ENCODE measurements around the gene RERE. TPM values are rescaled to one million over a fixed set of nuclear protein-coding genes. Genes with fewer than 3 reads are reported as not detected.

RERE gene
- total and polyA plus RNA-seq, 2 donors: 69.0 to 168 TPM

DNA sequence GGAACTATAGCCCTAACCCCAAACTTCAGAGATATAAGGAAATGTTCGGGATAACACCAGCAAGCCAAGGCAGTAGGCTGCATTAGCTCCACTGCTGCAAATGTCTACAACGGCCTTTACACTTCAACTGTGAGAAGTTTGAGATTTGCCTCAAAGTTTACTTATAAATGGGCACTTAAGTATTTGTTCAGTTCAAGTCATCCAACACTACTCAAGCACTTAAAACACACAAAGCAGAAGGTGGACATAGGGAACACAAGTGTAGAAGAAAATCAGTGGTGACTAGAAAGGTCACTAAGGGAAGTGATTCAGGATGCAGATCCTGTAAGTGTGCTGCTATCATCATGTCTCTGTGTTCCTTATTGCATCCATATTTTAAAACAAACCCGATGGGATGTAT lies 278.9 kb downstream of the RERE start:
- 83% methylated on average over 3 of the region's 3 CpGs for WGBS
- H3K36me3 ChIP-seq (ENCODE audit: insufficient read depth): peaks cover 2% of the 10 kb centered on the region
- no peak for DNase-seq (ENCODE audit: extremely low spot score)
- no peak overlapping the region for H3K27ac ChIP-seq (ENCODE audit: low read depth)
- no peak overlapping the region for H3K4me3 ChIP-seq (ENCODE audit: low read depth, low read length)
- peaks cover 2% of the 10 kb centered on the region for H3K4me1 ChIP-seq (ENCODE audit: insufficient read depth)

DNA sequence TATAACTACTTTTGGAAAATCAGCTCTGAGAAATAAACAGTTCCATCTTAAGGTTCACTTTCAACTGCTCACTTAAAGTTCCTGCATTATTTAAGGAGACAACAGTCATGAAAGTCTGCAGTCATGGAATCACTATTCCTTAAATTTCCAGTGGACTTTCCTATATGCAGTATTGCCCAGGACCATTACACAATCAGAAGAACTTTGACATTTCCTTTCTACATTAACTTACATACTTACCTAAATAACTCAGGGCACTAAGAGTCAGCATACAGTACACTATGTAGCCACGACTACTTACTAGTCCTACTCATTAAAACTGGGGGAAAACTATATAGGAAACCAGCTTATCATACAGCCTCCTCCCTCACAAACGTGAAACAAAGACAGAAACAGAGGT lies 279.4 kb downstream of the RERE start:
- no peak for DNase-seq (ENCODE audit: extremely low spot score)
- WGBS: 76% methylated on average over 2 of the region's 2 CpGs
- H3K27ac ChIP-seq (ENCODE audit: low read depth): no peak overlapping the region
- no peak overlapping the region for H3K4me3 ChIP-seq (ENCODE audit: low read depth, low read length)
- H3K4me1 ChIP-seq (ENCODE audit: insufficient read depth): peaks cover 2% of the 10 kb centered on the region
- H3K36me3 ChIP-seq (ENCODE audit: insufficient read depth): peaks cover 2% of the 10 kb centered on the region

DNA sequence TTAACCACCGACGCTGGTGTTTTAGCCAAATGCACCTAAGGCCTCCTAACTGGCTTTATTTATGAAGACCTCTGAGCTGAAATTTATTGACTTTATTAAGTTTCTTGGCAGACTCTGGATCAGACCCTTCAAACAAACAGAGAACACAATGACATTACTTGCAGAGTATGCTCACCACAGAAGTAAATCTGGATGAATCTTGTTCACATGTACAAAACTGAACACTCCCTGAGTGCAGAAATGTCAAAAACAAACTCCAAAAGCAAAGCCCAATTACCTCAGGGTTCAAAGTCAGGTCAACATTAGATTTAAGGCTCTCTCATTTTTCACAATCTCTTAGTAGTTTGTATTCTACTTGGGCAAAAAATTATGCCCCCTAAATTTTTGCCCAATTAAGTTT lies 280.9 kb downstream of the RERE start:
- DNase-seq (ENCODE audit: extremely low spot score): no peak
- WGBS: 54% methylated on average over 2 of the region's 2 CpGs
- Histone ChIP-seq H3K36me3 (ENCODE audit: insufficient read depth) (peaks cover 2% of the 10 kb centered on the region), H3K27ac (ENCODE audit: low read depth) (no peak overlapping the region), H3K4me3 (ENCODE audit: low read depth, low read length) (no peak overlapping the region), H3K4me1 (ENCODE audit: insufficient read depth) (peaks cover 2% of the 10 kb centered on the region)

DNA sequence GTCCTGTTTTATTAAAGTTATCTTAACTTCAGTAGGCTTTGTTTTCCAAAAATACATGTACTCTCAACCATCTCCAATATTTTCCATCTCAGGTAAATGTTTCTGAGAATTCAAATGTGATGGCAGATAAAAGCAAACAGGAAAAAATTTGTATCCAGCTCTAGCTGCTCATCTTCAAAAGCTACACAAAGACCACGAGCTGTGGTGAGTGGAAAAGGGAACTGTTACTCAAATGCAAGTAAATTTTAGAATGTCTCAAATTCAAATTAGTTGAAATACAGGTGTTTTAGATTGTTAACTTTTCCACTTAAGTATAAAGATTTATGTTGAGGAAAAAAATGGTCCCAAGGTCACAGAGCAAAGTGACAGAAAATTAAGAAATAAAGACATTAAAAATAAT lies 283.5 kb downstream of the RERE start:
- H3K4me3 ChIP-seq (ENCODE audit: low read depth, low read length): no peak overlapping the region
- H3K4me1 ChIP-seq (ENCODE audit: insufficient read depth): no peaks in the 10 kb centered on the region
- H3K36me3 ChIP-seq (ENCODE audit: insufficient read depth): peaks cover 3% of the 10 kb centered on the region
- H3K27ac ChIP-seq (ENCODE audit: low read depth): no peak overlapping the region
- WGBS: 85% methylated on average over 1 of the region's 1 CpG
- DNase-seq (ENCODE audit: extremely low spot score): no peak

DNA sequence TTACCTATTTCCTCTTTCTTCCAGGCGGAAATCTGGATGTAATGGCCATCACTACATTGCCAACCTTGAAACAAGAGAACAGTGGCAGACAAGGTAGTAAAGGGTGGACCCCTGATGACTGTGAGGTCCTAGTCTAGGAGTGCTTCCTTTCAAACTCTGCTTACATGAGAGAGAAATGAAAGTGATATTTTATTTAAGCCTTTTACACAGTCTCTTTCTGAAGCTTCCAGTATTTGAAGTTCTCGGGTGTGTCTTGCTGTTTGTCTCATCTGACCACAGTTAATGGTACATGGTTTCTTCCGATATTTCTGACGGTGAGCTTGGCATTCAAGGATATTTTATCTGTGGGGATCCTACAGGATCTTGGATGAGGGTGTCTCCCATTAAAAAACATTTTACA lies 284.3 kb downstream of the RERE start:
- no peak overlapping the region for H3K27ac ChIP-seq (ENCODE audit: low read depth)
- H3K36me3 ChIP-seq (ENCODE audit: insufficient read depth): peaks cover 3% of the 10 kb centered on the region
- DNase-seq (ENCODE audit: extremely low spot score): no peak
- WGBS: 85% methylated on average over 4 of the region's 4 CpGs
- H3K4me1 ChIP-seq (ENCODE audit: insufficient read depth): no peaks in the 10 kb centered on the region
- H3K4me3 ChIP-seq (ENCODE audit: low read depth, low read length): no peak overlapping the region

DNA sequence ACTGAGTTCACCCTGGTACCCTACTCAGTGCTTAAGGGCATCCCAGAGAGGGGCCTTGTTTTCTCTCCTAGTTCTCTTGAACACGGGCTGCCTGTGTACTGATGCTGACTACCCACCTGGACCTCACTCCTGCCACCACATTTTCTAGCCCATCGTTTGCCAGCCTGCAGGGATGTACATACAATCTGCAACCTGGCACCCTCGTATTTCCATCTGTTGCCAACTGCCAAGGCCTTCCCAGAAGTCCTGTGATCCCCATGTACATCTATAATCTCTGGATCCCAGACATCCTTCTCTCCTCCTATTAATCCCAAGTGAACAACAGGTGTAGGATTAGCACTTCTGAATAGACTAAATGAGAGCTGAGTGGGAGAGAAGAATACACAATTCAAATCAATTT lies 287.5 kb downstream of the RERE start:
- no peak overlapping the region for H3K4me3 ChIP-seq (ENCODE audit: low read depth, low read length)
- WGBS: 90% methylated on average over 3 of the region's 3 CpGs
- no peak for DNase-seq (ENCODE audit: extremely low spot score)
- no peaks in the 10 kb centered on the region for H3K4me1 ChIP-seq (ENCODE audit: insufficient read depth)
- no peak overlapping the region for H3K27ac ChIP-seq (ENCODE audit: low read depth)
- H3K36me3 ChIP-seq (ENCODE audit: insufficient read depth): peaks cover 2% of the 10 kb centered on the region

DNA sequence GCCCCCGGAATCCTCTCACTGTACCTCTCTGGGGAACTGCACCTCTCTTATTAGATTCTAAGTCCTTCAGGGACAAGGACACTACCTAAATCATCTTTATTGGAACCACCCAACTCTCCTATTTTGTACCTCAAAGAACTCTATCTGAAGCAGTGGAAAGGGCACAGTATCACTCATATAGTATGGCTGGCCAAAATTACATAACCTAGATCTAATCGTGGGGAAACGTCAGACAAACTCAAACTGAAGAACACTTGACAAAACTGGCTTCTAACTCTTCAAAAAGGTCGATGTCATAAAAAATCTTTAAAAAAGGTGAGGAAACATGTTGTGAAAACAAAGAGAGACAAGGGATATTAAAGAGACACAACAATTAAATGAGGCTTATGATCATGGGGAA lies 289.5 kb downstream of the RERE start:
- Histone ChIP-seq H3K27ac (ENCODE audit: low read depth) (no peak overlapping the region), H3K36me3 (ENCODE audit: insufficient read depth) (peaks cover 2% of the 10 kb centered on the region), H3K4me1 (ENCODE audit: insufficient read depth) (no peaks in the 10 kb centered on the region), H3K4me3 (ENCODE audit: low read depth, low read length) (no peak overlapping the region)
- WGBS: 64% methylated on average over 4 of the region's 4 CpGs
- DNase-seq (ENCODE audit: extremely low spot score): no peak

DNA sequence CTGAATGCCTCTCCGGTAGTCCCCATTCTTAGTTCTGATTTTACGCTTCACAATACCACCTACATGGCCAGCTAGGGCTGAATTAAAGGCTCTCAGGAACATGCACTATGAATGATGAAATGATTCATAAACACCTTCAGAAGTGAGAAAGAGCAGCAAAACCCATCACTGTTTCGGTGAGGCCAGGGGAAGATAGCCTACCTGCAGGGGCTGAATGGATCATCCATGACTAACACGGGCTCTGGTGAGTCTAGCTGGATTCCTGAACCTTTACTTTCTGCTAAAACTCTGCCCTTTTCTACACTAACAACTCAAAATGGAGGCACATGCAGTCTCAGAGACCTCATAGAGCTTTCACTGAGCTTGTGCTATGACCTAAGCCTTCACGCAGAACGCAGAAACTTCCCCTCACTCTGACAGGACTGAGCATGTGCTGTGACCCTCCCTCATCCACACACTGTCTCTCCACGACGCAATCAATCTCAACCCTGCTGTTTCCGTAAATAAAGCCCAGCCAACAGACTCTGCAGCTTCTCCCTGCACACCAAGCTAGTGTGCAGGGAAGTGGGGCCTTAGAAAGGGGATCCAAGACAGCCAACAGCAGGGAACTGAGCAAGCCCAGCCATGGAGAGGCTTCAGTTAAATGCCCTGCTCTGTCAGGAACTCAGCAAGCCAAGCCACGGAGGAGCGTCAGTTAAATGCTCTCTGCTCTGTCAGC lies 291.7 kb downstream of the RERE start:
- WGBS: 1% methylated on average over 11 of the region's 11 CpGs
- peak; percentile 95 for DNase-seq (ENCODE audit: extremely low spot score)
- Histone ChIP-seq H3K27ac (ENCODE audit: low read depth) (peak overlapping the region; percentile 68), H3K4me1 (ENCODE audit: insufficient read depth) (no peaks in the 10 kb centered on the region), H3K36me3 (ENCODE audit: insufficient read depth) (peaks cover 6% of the 10 kb centered on the region), H3K4me3 (ENCODE audit: low read depth, low read length) (peak overlapping the region; percentile 46)

DNA sequence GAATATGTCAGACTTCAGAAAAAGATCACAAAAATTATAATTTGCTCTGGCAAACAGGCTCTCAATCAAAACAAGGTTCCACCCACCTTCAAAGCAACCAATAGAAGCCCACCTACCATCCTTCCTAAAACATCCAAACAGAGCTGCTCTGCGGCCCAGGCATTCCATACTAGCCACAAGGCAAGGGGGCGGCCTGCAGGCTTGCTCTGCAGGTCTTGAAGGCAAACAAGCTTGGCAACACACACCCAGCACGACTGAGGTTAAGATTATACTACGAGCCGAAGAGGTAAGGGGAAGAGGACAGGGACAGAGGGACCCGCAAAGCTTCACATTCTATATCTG lies 292.3 kb downstream of the RERE start:
- Histone ChIP-seq H3K4me3 (ENCODE audit: low read depth, low read length) (peak overlapping the region; percentile 46), H3K4me1 (ENCODE audit: insufficient read depth) (no peaks in the 10 kb centered on the region), H3K27ac (ENCODE audit: low read depth) (peak overlapping the region; percentile 68), H3K36me3 (ENCODE audit: insufficient read depth) (peaks cover 6% of the 10 kb centered on the region)
- WGBS: 4% methylated on average over 6 of the region's 6 CpGs
- DNase-seq (ENCODE audit: extremely low spot score): no peak

DNA sequence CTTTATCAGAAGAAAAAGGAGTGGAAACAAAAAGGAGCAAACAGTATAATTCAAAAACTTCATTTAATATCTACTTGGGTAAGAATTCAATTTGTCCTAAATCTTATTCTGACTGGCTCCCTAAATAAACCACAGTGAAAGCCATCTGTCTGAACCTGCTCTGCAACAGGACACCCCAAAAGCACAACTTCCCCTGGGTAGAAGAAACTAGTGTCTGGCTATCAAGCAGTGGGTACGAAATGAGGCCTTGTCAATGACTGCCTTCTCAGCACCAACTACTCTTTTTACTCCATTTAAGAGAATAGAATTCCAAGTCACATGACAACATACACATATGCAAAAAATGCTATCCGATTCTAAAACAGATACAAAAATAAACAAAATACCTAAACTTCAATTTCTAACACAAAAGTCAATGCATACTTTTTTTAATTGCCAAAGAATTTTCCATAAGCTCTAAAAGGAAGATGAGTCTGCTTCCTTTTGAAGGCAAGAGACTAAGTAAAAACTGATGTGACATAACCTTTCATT lies 292.7 kb downstream of the RERE start:
- WGBS: 34% methylated on average over 2 of the region's 2 CpGs
- H3K4me1 ChIP-seq (ENCODE audit: insufficient read depth): no peaks in the 10 kb centered on the region
- H3K36me3 ChIP-seq (ENCODE audit: insufficient read depth): peaks cover 6% of the 10 kb centered on the region
- no peak overlapping the region for H3K27ac ChIP-seq (ENCODE audit: low read depth)
- no peak for DNase-seq (ENCODE audit: extremely low spot score)
- no peak overlapping the region for H3K4me3 ChIP-seq (ENCODE audit: low read depth, low read length)

DNA sequence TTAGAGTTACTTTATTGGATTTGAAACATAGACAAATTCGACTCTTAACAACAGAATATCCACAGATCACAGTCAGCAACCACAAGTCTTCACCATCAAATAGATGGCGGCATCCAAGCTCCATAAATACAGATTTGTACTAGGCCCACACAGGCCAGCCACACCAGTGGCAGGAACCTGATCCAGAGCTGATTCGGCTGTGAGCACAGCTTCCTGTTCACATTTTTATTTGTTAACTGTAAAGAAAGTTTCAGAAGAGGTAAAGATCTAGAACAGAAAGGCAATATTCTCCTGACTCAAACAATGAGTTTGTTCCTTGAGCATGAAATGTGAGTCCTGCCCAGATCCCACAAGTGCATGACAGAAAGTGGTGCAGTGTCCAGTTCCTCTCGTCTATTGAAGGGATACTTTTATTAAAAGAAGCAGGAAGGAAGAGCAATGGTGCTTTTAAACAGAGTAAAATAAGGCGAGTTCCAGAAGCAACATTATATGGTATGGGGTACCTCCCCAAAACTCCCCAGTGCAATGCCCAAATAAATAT lies 293.7 kb downstream of the RERE start:
- 64% methylated on average over 5 of the region's 5 CpGs for WGBS
- H3K4me3 ChIP-seq (ENCODE audit: low read depth, low read length): no peak overlapping the region
- DNase-seq (ENCODE audit: extremely low spot score): no peak
- H3K4me1 ChIP-seq (ENCODE audit: insufficient read depth): no peaks in the 10 kb centered on the region
- peaks cover 6% of the 10 kb centered on the region for H3K36me3 ChIP-seq (ENCODE audit: insufficient read depth)
- H3K27ac ChIP-seq (ENCODE audit: low read depth): no peak overlapping the region

DNA sequence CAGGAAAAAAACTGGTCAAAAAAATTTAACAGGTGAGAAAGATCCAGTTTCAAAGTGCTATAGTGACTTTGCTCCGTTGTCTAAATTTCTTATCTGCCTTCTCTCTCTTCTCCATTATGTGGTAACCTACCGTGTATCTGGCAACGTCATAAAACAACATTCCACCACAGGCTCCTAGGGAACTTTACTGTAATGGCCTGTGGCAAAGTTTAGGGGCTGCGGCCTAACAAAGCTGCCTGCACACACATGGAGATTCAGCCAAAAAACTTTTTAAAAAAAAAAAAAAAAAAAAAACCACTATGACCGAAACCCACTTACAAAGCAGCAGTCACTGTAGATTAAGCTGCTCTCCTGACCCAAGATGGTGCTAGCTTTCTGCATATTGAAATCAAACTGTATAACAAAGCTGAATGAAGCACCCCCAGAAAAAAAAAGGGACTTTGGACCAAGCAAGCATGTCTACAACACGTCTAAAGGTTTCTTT lies 296.9 kb downstream of the RERE start:
- Histone ChIP-seq H3K4me3 (ENCODE audit: low read depth, low read length) (no peak overlapping the region), H3K36me3 (ENCODE audit: insufficient read depth) (peaks cover 8% of the 10 kb centered on the region), H3K4me1 (ENCODE audit: insufficient read depth) (peaks cover 3% of the 10 kb centered on the region), H3K27ac (ENCODE audit: low read depth) (no peak overlapping the region)
- 67% methylated on average over 6 of the region's 6 CpGs for WGBS
- DNase-seq (ENCODE audit: extremely low spot score): no peak

DNA sequence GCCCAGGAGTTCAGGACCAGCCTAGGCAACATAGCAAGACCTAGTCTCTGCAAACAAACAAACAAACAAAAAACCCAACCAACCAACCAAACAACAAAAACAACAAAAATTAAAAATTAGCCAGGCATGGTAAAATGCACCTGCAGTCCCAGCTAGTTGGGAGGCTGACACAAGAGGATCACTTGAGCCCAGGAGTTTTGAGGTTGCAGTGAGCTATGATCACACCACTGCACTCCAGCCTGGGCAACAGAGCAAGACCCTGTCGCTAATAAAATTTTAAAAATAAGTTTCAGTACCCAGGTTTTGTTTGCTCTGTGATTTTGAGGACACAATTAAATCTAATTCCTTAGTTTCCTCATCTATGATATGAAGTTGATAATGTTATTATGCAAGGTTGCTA lies 298.3 kb downstream of the RERE start:
- Histone ChIP-seq H3K4me1 (ENCODE audit: insufficient read depth) (peaks cover 3% of the 10 kb centered on the region), H3K4me3 (ENCODE audit: low read depth, low read length) (no peak overlapping the region), H3K27ac (ENCODE audit: low read depth) (no peak overlapping the region), H3K36me3 (ENCODE audit: insufficient read depth) (peaks cover 8% of the 10 kb centered on the region)
- DNase-seq (ENCODE audit: extremely low spot score): no peak
- 97% methylated on average over 1 of the region's 1 CpG for WGBS

DNA sequence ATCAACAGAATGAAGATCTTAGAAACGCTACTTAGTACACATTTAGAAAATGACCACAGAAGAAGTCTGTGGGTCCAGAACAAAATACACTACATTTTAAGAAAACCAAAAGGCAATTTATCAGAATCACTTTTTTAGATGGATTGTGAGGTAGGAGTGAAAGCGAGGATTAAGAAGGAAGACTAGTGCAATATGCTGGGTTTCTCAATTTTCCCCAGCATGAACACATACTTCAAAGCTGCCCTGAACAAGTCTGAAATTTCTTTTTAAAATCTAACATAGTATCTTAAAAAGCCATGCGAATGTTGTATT lies 299.0 kb downstream of the RERE start:
- Histone ChIP-seq H3K36me3 (ENCODE audit: insufficient read depth) (peaks cover 8% of the 10 kb centered on the region), H3K4me1 (ENCODE audit: insufficient read depth) (peaks cover 3% of the 10 kb centered on the region), H3K27ac (ENCODE audit: low read depth) (no peak overlapping the region), H3K4me3 (ENCODE audit: low read depth, low read length) (no peak overlapping the region)
- WGBS: 84% methylated on average over 3 of the region's 3 CpGs
- DNase-seq (ENCODE audit: extremely low spot score): no peak
